Rectal smooth muscle tissue (tissue), 1 donor: ENCODE measurements around the gene TMEM128.
A peak's percentile ranks its signal among the peaks of the same experiment; 100 is the strongest.
"Not testable (repeated sequence)": the region's sequence is repeated elsewhere in the genome, so short reads cannot be mapped to it uniquely, and the experiment has no call there.

ENCODE experiments used
- H3K27ac ChIP-seq: one replicate; pipeline ENCODE4 v1.7.0; 2013; ENCODE audit warnings: low read depth, low read length, inconsistent platforms
- H3K27me3 ChIP-seq: one replicate; pipeline ENCODE4 v1.7.0; 2013; ENCODE audit warnings: low read length; ENCODE audit not compliant: control insufficient read depth, insufficient read depth
- H3K36me3 ChIP-seq: one replicate; pipeline ENCODE4 v1.7.0; 2013; ENCODE audit warnings: low read length; ENCODE audit not compliant: control insufficient read depth, insufficient read depth
- H3K4me1 ChIP-seq: one replicate; pipeline ENCODE4 v1.7.0; 2013; ENCODE audit warnings: low read length; ENCODE audit not compliant: control insufficient read depth, insufficient read depth
- H3K4me3 ChIP-seq: one replicate; pipeline ENCODE4 v1.7.0; 2013; ENCODE audit warnings: low read length
- H3K9ac ChIP-seq: one replicate; pipeline ENCODE4 v1.7.0; 2013; ENCODE audit warnings: low read length

Gene TMEM128

GRCh38 chr4:4249342-4249741 is 1.3 kb upstream of the TMEM128 start:
- H3K4me3 ChIP-seq, H3K36me3 ChIP-seq, H3K9ac ChIP-seq, H3K27ac ChIP-seq, H3K27me3 ChIP-seq: not testable (repeated sequence)
- peaks cover 13% of the 10 kb centered on the region for H3K4me1 ChIP-seq

GRCh38 chr4:4248885-4249203 is 821 bp upstream of the TMEM128 start:
- peak overlapping the region; percentile 86 for H3K9ac ChIP-seq
- H3K36me3 ChIP-seq, result peaks cover 15% of the 10 kb centered on the region
- H3K27ac ChIP-seq, result peak overlapping the region; percentile 97
- peak overlapping the region; percentile 77 for H3K4me3 ChIP-seq
- H3K4me1 ChIP-seq, result peaks cover 13% of the 10 kb centered on the region
- no peaks in the 10 kb centered on the region for H3K27me3 ChIP-seq

GRCh38 chr4:4247696-4248028 is 361 bp downstream of the TMEM128 start:
- Histone ChIP-seq H3K36me3 (peaks cover 17% of the 10 kb centered on the region), H3K9ac (peak overlapping the region; percentile 69), H3K4me3 (peak overlapping the region; percentile 77), H3K4me1 (peaks cover 13% of the 10 kb centered on the region), H3K27ac (peak overlapping the region; percentile 97), H3K27me3 (no peaks in the 10 kb centered on the region)

GRCh38 chr4:4245172-4245571 is 2.9 kb downstream of the TMEM128 start:
- H3K36me3 ChIP-seq, result peaks cover 23% of the 10 kb centered on the region
- H3K4me3 ChIP-seq, result no peak overlapping the region
- H3K27me3 ChIP-seq, result no peaks in the 10 kb centered on the region
- peaks cover 13% of the 10 kb centered on the region for H3K4me1 ChIP-seq
- no peak overlapping the region for H3K9ac ChIP-seq
- H3K27ac ChIP-seq, result no peak overlapping the region

- H3K27ac ChIP-seq, H3K4me1 ChIP-seq, H3K9ac ChIP-seq, H3K27me3 ChIP-seq, H3K4me3 ChIP-seq: not testable (repeated sequence)
- peaks cover 21% of the 10 kb centered on the region for H3K36me3 ChIP-seq
These were observed 8.5 kb downstream of the TMEM128 start for GRCh38 chr4:4239551-4239950.

- Histone ChIP-seq H3K9ac (no peak overlapping the region), H3K4me1 (no peaks in the 10 kb centered on the region), H3K27me3 (peaks cover 2% of the 10 kb centered on the region), H3K36me3 (peaks cover 4% of the 10 kb centered on the region), H3K4me3 (no peak overlapping the region), H3K27ac (no peak overlapping the region)
These were observed 14.4 kb downstream of the TMEM128 start for GRCh38 chr4:4233610-4234009.

GRCh38 chr4:4228356-4228668 is 19.7 kb downstream of the TMEM128 start:
- Histone ChIP-seq H3K4me1 (no peaks in the 10 kb centered on the region), H3K27me3 (peaks cover 2% of the 10 kb centered on the region), H3K36me3 (no peaks in the 10 kb centered on the region), H3K4me3 (no peak overlapping the region), H3K27ac (no peak overlapping the region), H3K9ac (no peak overlapping the region)

GRCh38 chr4:4227510-4228355 is 20.3 kb downstream of the TMEM128 start:
- Histone ChIP-seq H3K27me3 (peaks cover 2% of the 10 kb centered on the region), H3K4me1 (no peaks in the 10 kb centered on the region), H3K4me3 (no peak overlapping the region), H3K27ac (no peak overlapping the region), H3K9ac (no peak overlapping the region), H3K36me3 (no peaks in the 10 kb centered on the region)

GRCh38 chr4:4226606-4227438 is 21.2 kb downstream of the TMEM128 start, which contains the start of gene OTOP1:
Gene OTOP1 (minus strand): TSS chr4:4226929. CDS start chr4:4226864, 65 bp downstream.
- Histone ChIP-seq H3K27ac (no peak within 1 kb of the TSS), H3K36me3 (no peaks in the 10 kb centered on the region), H3K27me3 (peaks cover 2% of the 10 kb centered on the region), H3K4me3 (no peak within 1 kb of the TSS), H3K9ac (no peak within 1 kb of the TSS), H3K4me1 (no peaks in the 10 kb centered on the region)

GRCh38 chr4:4225915-4226605 is 22.0 kb downstream of the TMEM128 start:
- Histone ChIP-seq H3K4me3 (no peak overlapping the region), H3K36me3 (no peaks in the 10 kb centered on the region), H3K9ac (no peak overlapping the region), H3K4me1 (no peaks in the 10 kb centered on the region), H3K27ac (no peak overlapping the region), H3K27me3 (peaks cover 2% of the 10 kb centered on the region)

GRCh38 chr4:4217113-4217512 is 30.9 kb downstream of the TMEM128 start:
- Histone ChIP-seq H3K9ac (no peak overlapping the region), H3K27me3 (no peaks in the 10 kb centered on the region), H3K36me3 (no peaks in the 10 kb centered on the region), H3K4me1 (no peaks in the 10 kb centered on the region), H3K27ac (no peak overlapping the region), H3K4me3 (no peak overlapping the region)

- Histone ChIP-seq H3K27ac (no peak overlapping the region), H3K36me3 (no peaks in the 10 kb centered on the region), H3K4me3 (no peak overlapping the region), H3K9ac (no peak overlapping the region), H3K27me3 (no peaks in the 10 kb centered on the region), H3K4me1 (no peaks in the 10 kb centered on the region)
These were observed 31.4 kb downstream of the TMEM128 start for GRCh38 chr4:4216648-4217047.
